Subcutaneous adipose tissue (tissue), 4 donors: ENCODE measurements around the gene STX19. TPM values are rescaled to one million over a fixed set of nuclear protein-coding genes. Genes with fewer than 3 reads are reported as not detected.

Experiments
- total RNA-seq, 4 donors: library from RNA; depleted of rRNA; stranded (reverse); fragments of >200 nt; gene quantifications; one replicate each; pipeline ENCODE4 v1.1.0, GENCODE V29; 2016
- TF ChIP-seq, protein P1 (sequence below): fragments of 450-650 bp; IDR thresholded peaks from one replicate; pipeline ENCODE4 v1.5.1; 2016; ENCODE audit warnings: low read depth, mild to moderate bottlenecking, control low read depth, antibody characterized with exemption, moderate library complexity

The STX19 gene
- total RNA-seq, 4 donors from 2014 or later: not detected

DNA sequence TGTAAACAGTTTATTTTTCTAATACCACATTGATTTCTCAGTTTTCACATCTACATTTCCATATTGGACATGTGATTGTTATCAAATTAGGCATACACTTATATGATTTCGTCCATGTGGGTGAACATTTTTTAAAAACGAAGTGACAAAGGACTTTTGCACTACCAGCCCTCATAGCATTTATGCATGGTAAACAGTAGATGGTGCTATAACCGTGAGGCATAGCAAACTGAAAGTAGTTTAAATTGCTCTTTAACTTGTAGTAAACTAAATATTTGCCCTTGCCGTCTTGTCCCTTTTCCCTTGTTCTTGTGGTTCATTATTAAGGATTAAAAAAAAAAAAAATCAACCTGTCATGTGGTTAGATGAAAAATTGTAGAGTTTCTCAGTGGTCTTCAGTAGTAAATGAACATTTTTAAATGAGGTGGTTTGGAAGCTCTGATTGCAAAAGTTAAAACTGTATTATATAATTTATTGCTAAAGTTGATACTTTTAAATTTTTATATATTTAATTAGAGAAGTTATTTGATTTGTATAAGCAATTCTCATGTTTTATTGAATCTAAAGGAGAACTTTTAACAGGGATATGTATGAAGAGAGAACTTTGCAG is 24.0 kb downstream of the STX19 start:
- TF ChIP-seq, protein P1, sequence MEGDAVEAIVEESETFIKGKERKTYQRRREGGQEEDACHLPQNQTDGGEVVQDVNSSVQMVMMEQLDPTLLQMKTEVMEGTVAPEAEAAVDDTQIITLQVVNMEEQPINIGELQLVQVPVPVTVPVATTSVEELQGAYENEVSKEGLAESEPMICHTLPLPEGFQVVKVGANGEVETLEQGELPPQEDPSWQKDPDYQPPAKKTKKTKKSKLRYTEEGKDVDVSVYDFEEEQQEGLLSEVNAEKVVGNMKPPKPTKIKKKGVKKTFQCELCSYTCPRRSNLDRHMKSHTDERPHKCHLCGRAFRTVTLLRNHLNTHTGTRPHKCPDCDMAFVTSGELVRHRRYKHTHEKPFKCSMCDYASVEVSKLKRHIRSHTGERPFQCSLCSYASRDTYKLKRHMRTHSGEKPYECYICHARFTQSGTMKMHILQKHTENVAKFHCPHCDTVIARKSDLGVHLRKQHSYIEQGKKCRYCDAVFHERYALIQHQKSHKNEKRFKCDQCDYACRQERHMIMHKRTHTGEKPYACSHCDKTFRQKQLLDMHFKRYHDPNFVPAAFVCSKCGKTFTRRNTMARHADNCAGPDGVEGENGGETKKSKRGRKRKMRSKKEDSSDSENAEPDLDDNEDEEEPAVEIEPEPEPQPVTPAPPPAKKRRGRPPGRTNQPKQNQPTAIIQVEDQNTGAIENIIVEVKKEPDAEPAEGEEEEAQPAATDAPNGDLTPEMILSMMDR: no peak

DNA sequence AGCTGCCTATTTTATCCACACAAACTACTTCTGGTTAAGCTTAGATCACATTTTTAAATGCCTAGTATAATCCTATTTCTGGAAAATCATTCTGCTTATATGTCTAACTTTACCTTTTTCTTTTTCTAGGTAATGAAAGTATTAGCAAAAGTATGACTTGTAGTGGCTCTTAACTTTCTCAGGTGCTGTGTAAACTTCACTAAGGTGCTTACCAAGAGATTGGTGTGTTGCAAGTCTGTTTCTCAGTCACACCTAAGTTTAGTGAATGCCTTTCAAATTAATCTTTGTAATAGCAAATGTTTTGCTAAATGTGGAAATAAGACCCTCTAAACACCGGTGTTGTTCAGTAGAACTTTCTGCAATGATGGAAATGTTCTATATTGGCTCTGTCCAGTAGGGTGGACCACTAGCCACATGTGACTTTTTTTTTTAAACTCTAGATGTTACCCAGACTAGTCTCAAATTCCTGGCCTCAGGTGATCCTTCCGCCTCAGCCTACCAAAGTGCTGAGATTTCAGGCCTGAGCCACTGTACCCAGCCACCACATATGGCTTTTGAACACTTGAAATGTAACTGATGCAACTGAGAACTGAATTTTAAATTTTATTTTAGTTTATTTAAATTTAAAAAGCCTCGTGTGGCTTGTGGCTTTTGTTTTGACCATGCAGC is 26.4 kb downstream of the STX19 start:
- TF ChIP-seq, protein P1: no peak

DNA sequence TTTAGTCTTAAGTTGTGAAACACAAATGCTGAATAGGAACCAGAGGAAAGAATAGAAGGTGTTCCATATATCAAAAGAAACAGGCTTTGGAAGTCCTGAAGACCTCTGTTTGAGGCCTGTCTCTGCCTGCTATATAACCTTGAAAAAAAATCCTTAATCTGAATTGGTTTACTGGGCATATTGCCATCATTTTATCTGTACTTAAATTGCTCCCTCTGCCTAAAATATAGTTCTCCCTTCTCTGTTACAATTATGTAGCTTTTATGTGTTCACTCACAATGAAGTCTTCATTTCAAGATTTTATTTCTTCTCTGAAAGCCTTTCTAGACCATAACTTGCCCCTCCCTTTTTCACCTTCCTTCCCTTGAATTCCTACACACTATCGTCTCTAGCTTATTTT is 27.2 kb downstream of the STX19 start:
- TF ChIP-seq, protein P1: no peak

DNA sequence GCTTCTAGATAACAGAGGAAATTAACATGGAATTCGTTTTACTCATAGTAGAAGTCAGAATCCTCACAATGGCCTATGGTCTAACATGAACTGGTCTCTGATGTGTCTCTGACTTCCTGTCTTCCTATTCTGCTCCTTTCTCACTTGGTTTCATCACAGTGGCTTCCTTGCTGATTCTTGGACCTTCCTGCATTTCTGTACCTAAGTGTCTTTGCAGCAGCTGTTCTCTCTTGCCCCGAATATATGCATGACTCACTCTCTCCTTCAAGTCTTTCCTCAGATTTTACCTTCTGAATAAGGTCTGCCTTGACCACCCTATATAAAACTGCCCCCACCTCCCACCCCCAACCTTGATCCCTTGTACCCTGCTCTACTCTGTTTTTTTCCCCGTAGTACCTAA is 34.3 kb downstream of the STX19 start:
- TF ChIP-seq, protein P1: no peak

DNA sequence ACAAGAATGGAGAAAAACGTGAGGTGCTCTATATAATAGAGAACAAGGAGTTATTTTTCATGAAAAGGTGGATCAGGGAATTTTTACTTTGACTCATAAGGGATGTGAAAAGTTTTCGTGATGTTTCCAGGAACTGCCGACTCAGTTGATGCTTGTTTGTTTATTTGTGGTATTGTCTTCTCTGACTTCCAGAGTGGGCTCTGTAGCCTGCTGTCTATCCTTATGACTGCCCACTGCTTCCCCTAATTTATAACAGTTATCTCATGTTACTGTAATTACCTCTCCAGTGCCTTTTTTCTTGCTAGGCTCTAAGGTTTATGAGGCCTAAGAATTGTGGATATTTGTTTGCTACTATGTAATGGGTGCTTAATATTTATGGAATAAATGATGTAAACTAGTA is 36.2 kb downstream of the STX19 start:
- TF ChIP-seq, protein P1: no peak

DNA sequence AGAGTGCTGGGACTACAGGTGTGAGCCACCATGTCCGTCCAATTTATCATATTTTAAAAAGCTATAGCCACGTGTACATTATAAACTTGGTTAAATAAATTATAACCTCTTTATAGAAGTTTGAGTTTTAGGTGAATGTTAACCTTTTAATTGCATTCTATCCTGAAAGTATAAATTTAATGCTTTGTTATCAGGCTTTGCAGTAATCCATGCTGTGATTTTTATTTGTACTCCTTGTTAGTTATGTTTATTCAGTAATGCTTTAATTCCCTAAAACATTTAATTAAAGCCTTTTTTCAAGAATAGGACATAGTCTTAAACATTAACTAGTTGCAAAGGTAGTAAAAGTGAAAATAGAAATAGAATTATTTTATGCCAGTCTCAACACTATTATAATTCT is 36.8 kb downstream of the STX19 start:
- TF ChIP-seq, protein P1: no peak

DNA sequence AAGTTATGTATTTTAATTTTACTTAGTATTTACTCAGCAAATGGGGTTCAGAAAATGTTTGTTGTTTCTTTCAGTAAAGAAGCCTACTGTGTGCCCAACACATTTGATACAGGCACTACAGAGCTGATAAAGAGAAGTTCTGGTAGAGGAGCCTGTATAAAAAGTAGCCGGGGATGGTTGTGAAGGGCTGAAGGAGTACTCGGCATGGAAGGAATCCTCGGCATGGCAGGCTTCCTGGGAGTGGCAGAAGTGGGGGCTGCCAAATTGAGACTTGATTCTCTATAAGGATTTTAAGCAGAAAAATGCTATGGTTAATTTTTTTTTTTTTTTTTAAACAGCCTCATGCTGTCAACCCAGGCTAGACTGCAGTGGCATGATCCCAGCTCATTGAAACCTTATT is 39.2 kb downstream of the STX19 start:
- TF ChIP-seq, protein P1: no peak
